ENCODE data around the gene CNP. TPM values are rescaled to one million over a fixed set of nuclear protein-coding genes. Genes with fewer than 3 reads are reported as not detected.

The CNP gene
- total RNA-seq, 1 experiment from 2014 or later: 51.2 TPM

GRCh38 chr17:41957031-41957868 lies 9.3 kb upstream of the CNP start:
- no peak for TF ChIP-seq TCF7L2 (IDR thresholded peaks at IDR 0.05; ENCODE audit: borderline replicate concordance, extremely low read depth, insufficient read depth, insufficient read length)
- TF ChIP-seq ATF3 (IDR thresholded peaks at IDR 0.05): no peak
- no peak for TF ChIP-seq CBX3 (IDR thresholded peaks at IDR 0.05; ENCODE audit: low read depth)
- TF ChIP-seq SRF (IDR thresholded peaks at IDR 0.05; ENCODE audit: low read depth): no peak
- no peak for TF ChIP-seq EZH2phosphoT487 (IDR thresholded peaks at IDR 0.05; ENCODE audit: borderline replicate concordance)
- TF ChIP-seq SP1 (IDR thresholded peaks at IDR 0.05; ENCODE audit: low read depth): no peak
- TF ChIP-seq ZBTB33 (IDR thresholded peaks at IDR 0.05; ENCODE audit: extremely low read depth, insufficient replicate concordance, low read length): no peak
- ChIA-PET CTCF (interaction anchor here (0.6 to 1.5 kb wide), 2 partner anchors 22 to 27 kb away, joined by 3 read pairs; partner anchors contain the start of gene ODAD4), POLR2A (interaction anchor here (0.8 kb wide), 1 partner anchor 9 kb away, joined by 3 read pairs; no protein-coding TSS in a partner anchor), RAD21 (ENCODE audit: low non-redundant PET in 1 of 2, low total read pairs in 2 of 2, uncharacterized antibody in 2 of 2, unreplicated experiment in 2 of 2) (no interaction called here)
- H3K79me2 ChIP-seq (ENCODE audit: insufficient read depth, low read length): no peaks in the 10 kb centered on the region
- H3K4me3 ChIP-seq (replicated peaks in 1 of 2; ENCODE audit: low read depth in 1 of 2, low read length in 2 of 2): no peak overlapping the region
- DNase-seq (ENCODE audit: low read depth, low spot score): no peak
- no TSS peak for BruUV-seq (replicated peaks)
- H3K27ac ChIP-seq (ENCODE audit: low read depth, low read length): no peak overlapping the region
- H3K9me2 ChIP-seq (ENCODE audit: insufficient read depth): no peaks in the 10 kb centered on the region
- no peak overlapping the region for H3K4me2 ChIP-seq (ENCODE audit: low read length)
- no peaks in the 10 kb centered on the region for H3K9me3 ChIP-seq (ENCODE audit: control insufficient read depth in 1 of 2, insufficient read depth in 1 of 2, low read depth in 1 of 2, low read length in 2 of 2)
- intact Hi-C loops (cut with micrococcal nuclease): no loop called here
- no peak overlapping the region for H3K9ac ChIP-seq (ENCODE audit: low read length)
- H3K4me1 ChIP-seq (ENCODE audit: control insufficient read depth in 1 of 2, insufficient read depth in 2 of 2, low read length in 2 of 2): no peaks in the 10 kb centered on the region
- H3K27me3 ChIP-seq (ENCODE audit: insufficient read depth, low read length): no peaks in the 10 kb centered on the region
- H4K20me1 ChIP-seq (ENCODE audit: insufficient read depth): no peaks in the 10 kb centered on the region
- ATAC-seq: no peak
- H2AFZ ChIP-seq (ENCODE audit: low read depth, low read length, poor library complexity, severe bottlenecking): no peak overlapping the region
- no peaks in the 10 kb centered on the region for H3K36me3 ChIP-seq (ENCODE audit: control insufficient read depth in 1 of 2, insufficient read depth in 2 of 2, low read length in 2 of 2)
